Measurements from ENCODE around the gene MCTP1. TPM values are rescaled to one million over a fixed set of nuclear protein-coding genes. Genes with fewer than 3 reads are reported as not detected.

The MCTP1 gene
- total and polyA plus RNA-seq, 2 of the 8 experiments (the other 6 are each of a cell fraction or from before 2014, with no cell fraction given) = 0.56 to 3.4 TPM

DNA sequence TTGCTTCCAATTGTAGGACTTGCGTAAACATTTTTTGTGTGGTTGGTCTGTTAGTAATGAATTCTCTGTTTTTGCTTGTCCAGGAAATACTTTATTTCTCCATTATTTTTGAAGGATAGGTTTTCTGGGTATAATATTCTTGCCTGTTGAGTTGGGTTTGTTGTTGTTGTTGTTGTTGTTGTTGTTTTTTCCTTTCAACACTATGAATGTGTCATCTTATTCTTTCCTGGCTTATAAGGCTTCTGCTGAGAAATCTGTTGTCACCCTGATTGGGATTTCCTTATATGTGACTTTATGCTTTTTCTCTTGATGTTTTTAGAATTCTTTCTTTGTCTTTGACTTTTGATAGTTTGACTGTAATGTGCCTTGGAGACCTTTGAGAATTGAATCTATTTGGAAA is 626.6 kb downstream of the MCTP1 start (continued):
- TF ChIP-seq TCF12 (IDR thresholded peaks at IDR 0.05; ENCODE audit: low read depth, low read length) = no peak
- no peak for TF ChIP-seq EZH2 (IDR thresholded peaks at IDR 0.05; ENCODE audit: low read depth, low read length, severe bottlenecking)
- no peak for TF ChIP-seq EGR1 (IDR thresholded peaks at IDR 0.05; ENCODE audit: borderline replicate concordance, low read depth, low read length)
- TF ChIP-seq KDM5A (IDR thresholded peaks at IDR 0.05; ENCODE audit: low read length) = no peak

Small RNAs within 50 kb of the gene (small RNA-seq; reads per million reads assigned to genes)
- gene RF02271 (ENCODE audit: insufficient read depth) = not detected

Other genes starting within 250 kb of the MCTP1 start
- not detected in 2 replicates for gene FAM81B, start 106.3 kb upstream of the MCTP1 start, total RNA-seq (2021; fragmentation: NEBNext Ultra II Directional; extraction: Animal tissue kit (Norgen Biotek cat#: 25700))
- not detected in 2 replicates for gene FAM81B, start 106.3 kb upstream of the MCTP1 start, polyA plus RNA-seq (2011; rRNA removed)

Measured in H1 (cell line).